Fibroblast of mammary gland (primary cell): Measurements from ENCODE around the gene TTC4.

Source experiments
- DNase-seq: peaks from one replicate; pipeline ENCODE4 v3.0.0-alpha.2; 2010; ENCODE audit warnings: low read depth
- H3K4me3 ChIP-seq: 2 replicates; pipeline ENCODE4 v1.5.1; 2011; ENCODE audit warnings: low read depth, mild to moderate bottlenecking, low read length, moderate library complexity; ENCODE audit not compliant: control insufficient read depth
- TF ChIP-seq, protein P1 (sequence below): conservative IDR thresholded peaks from 2 replicates; pipeline ENCODE4 v1.5.1; 2011; ENCODE audit warnings: low read depth, low read length, inconsistent platforms; ENCODE audit not compliant: control insufficient read depth, insufficient read depth

TTC4 gene

GRCh38 chr1:54723985-54724384 is 8.3 kb downstream of the TTC4 start:
- H3K4me3 ChIP-seq = no peak overlapping the region
- TF ChIP-seq, protein P1, sequence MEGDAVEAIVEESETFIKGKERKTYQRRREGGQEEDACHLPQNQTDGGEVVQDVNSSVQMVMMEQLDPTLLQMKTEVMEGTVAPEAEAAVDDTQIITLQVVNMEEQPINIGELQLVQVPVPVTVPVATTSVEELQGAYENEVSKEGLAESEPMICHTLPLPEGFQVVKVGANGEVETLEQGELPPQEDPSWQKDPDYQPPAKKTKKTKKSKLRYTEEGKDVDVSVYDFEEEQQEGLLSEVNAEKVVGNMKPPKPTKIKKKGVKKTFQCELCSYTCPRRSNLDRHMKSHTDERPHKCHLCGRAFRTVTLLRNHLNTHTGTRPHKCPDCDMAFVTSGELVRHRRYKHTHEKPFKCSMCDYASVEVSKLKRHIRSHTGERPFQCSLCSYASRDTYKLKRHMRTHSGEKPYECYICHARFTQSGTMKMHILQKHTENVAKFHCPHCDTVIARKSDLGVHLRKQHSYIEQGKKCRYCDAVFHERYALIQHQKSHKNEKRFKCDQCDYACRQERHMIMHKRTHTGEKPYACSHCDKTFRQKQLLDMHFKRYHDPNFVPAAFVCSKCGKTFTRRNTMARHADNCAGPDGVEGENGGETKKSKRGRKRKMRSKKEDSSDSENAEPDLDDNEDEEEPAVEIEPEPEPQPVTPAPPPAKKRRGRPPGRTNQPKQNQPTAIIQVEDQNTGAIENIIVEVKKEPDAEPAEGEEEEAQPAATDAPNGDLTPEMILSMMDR = no peak
- DNase-seq = no peak

DNA sequence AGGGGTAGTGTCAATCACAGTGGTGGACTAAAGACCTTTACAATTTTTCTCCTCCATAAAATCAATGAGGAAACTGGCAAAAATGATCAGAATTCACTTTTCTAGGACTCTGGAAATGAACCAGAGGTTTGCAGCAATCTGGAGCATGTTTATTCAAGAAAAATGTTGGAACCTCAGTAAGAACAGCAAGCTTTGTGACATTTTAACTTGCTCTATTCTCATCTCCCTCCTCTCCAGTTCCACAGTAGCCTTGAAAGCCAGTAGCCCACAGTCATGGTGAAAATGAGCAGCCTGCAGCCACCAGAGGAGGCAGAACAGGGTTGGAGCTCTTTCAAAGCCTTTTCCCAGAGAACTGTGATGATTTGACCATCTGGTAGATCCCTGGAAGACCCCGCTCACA is 9.1 kb downstream of the TTC4 start:
- DNase-seq = no peak
- TF ChIP-seq, protein P1 = no peak

DNA sequence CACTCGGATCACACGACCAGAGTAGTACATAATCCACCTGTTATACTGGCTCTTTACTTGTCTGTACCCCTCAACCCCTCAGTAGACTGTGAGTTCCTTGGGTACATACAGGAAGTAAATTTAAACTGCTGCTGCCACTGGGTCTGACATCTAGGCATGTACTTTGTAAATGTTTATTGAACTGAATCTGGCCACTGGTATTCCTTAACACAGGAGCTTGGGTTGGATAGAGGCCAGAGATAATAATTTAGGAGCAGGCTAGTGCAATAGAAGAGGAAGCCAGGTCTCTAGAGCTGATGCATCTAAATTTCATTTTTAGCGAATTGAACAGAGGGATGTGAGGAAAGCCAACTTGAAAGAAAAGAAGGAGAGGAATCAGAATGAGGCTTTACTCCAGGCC is 12.4 kb downstream of the TTC4 start:
- DNase-seq = no peak
- TF ChIP-seq, protein P1 = no peak

More for the DNA sequence above, 9.1 kb downstream of the TTC4 start:
- no peak overlapping the region for H3K4me3 ChIP-seq

DNA sequence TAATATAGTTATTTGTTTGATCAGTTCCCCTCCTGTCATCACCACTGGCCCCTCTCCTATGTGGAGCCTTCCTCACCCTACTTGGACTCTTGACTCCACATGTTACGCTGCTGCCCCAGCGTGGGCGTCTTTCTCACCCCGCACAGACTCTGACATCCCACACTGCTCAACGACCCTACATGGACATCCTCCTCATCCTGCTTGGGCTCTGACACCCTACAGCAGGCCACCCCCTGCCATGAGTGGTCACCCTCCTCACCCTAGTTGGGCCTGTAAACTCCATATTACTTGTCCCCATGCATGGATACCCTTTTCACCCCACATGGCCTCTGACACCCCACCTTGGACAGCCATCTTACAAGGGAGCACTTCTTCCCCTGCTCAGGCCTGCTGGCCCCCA is 21.0 kb downstream of the TTC4 start:
- no peak for DNase-seq
- H3K4me3 ChIP-seq = no peak overlapping the region
- TF ChIP-seq, protein P1 = no peak

More for the DNA sequence above, 12.4 kb downstream of the TTC4 start:
- no peak overlapping the region for H3K4me3 ChIP-seq

DNA sequence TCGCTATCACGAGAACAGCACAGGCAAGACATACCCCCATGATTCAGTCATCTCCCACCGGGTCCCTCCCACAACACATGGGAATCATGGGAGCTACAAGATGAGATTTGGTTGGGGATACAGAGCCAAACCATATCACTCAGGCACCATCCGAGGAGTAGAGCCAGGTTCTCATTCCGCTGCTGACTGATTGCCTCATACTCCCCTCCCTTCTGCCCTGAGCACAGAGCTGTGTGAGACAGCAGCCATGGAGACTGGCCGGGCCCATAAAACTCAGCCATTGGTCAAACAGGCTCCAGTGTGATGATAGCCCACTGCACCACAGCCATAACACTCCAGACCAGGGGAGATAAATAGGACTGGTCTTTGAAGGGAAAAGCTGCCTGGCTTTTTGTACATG is 22.6 kb downstream of the TTC4 start:
- no peak overlapping the region for H3K4me3 ChIP-seq
- DNase-seq = peak; percentile 8
- TF ChIP-seq, protein P1 = no peak

DNA sequence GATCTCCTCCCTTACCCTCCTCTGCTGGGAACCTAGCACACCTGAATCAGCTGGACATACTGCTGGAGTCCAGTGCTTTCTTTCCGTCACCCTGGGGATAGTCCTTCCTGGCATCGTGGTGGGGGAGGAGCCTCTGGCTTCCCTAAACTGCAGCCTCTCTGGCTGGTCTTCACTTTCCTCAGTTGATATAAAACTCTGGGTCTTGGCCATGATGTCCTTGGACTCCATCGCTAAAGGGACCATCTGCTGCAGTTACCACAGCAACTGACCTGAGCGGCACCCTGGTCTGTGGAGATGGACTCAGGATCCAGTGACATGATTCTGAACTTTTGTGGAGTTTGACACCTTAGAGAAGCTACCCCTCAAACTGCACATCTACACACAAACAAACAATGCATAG is 25.9 kb downstream of the TTC4 start:
- TF ChIP-seq, protein P1 = no peak
- no peak overlapping the region for H3K4me3 ChIP-seq
- no peak for DNase-seq

DNA sequence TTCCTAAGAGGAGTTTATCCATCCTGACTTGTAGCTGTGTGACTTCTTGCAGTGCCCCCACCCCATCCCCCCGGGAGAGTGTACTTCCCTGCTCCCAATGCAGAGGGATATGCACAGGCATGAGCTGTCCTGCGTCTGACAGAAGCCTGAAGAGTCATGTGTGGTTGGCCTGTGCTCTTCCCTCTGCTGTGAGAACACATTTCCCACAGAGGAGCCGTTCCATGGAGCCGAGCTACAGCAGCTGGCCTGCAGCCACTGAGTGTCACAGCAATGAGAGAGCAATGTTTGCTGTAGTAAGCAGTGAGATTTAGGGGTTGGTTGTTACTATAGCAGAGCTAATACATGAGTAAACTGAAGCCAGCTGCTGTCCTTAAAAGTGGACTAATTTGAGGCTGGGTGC is 26.6 kb downstream of the TTC4 start:
- peak; percentile 43 for DNase-seq
- H3K4me3 ChIP-seq = no peak overlapping the region
- TF ChIP-seq, protein P1 = no peak
